ENCODE measurements around the gene BCL11A. TPM values are rescaled to one million over a fixed set of nuclear protein-coding genes. Genes with fewer than 3 reads are reported as not detected.

The BCL11A gene
- total RNA-seq, 1 experiment from 2014 or later: 0.33 TPM

DNA sequence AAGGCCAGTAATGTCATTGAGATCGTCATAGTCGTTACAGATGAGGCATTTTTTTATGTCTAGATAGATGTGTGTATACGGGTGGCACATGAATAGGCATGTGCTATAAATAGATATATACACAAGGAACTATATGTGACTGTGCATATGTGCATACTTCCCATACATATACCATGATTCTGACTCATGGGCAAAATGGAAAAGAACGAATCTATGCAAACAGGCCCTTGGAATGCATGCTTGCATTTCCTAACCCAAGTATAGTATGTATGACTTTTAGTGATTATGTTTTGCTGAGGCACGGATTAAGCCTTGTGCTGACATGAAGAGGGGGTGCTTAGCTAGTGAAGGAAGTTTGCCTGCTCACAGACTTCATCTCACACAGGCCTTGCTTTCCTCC lies 111.7 kb downstream of the BCL11A start:
- no peak for ATAC-seq
- H3K27ac ChIP-seq (ENCODE audit: low read length): no peak overlapping the region
- no peaks in the 10 kb centered on the region for H3K27me3 ChIP-seq (ENCODE audit: control insufficient read depth, insufficient read depth, low read length)
- H3K4me1 ChIP-seq (ENCODE audit: control insufficient read depth, insufficient read depth, low read length): no peaks in the 10 kb centered on the region
- H3K4me3 ChIP-seq (ENCODE audit: low read depth in 2 of 2, low read length in 2 of 2): no peak overlapping the region
- H3K36me3 ChIP-seq (ENCODE audit: control insufficient read depth, insufficient read depth, low read length): no peaks in the 10 kb centered on the region
- intact Hi-C loops (cut with micrococcal nuclease; ENCODE audit: unreplicated experiment): no loop called here
- no peaks in the 10 kb centered on the region for H3K9me3 ChIP-seq (ENCODE audit: control insufficient read depth, insufficient read depth, low read depth, low read length)
- BruUV-seq (replicated peaks): no TSS peak
- ChIA-PET CTCF (no interaction called here), POLR2A (no interaction called here)
- no peak for DNase-seq (ENCODE audit: low read depth, low spot score)
- TF ChIP-seq, protein P1, sequence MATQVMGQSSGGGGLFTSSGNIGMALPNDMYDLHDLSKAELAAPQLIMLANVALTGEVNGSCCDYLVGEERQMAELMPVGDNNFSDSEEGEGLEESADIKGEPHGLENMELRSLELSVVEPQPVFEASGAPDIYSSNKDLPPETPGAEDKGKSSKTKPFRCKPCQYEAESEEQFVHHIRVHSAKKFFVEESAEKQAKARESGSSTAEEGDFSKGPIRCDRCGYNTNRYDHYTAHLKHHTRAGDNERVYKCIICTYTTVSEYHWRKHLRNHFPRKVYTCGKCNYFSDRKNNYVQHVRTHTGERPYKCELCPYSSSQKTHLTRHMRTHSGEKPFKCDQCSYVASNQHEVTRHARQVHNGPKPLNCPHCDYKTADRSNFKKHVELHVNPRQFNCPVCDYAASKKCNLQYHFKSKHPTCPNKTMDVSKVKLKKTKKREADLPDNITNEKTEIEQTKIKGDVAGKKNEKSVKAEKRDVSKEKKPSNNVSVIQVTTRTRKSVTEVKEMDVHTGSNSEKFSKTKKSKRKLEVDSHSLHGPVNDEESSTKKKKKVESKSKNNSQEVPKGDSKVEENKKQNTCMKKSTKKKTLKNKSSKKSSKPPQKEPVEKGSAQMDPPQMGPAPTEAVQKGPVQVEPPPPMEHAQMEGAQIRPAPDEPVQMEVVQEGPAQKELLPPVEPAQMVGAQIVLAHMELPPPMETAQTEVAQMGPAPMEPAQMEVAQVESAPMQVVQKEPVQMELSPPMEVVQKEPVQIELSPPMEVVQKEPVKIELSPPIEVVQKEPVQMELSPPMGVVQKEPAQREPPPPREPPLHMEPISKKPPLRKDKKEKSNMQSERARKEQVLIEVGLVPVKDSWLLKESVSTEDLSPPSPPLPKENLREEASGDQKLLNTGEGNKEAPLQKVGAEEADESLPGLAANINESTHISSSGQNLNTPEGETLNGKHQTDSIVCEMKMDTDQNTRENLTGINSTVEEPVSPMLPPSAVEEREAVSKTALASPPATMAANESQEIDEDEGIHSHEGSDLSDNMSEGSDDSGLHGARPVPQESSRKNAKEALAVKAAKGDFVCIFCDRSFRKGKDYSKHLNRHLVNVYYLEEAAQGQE (IDR thresholded peaks at IDR 0.05; ENCODE audit: insufficient read depth in 1 of 2, low read depth in 2 of 2, low read length in 1 of 2): no peak
- TF ChIP-seq SIN3A (IDR thresholded peaks at IDR 0.05; ENCODE audit: borderline replicate concordance, insufficient read depth, low read depth, low read length) (no peak), TCF7L2 (IDR thresholded peaks at IDR 0.05; ENCODE audit: low read depth, low read length) (no peak), POLR2AphosphoS5 (IDR thresholded peaks at IDR 0.05; ENCODE audit: low read depth, low read length) (no peak)
- TF ChIP-seq, protein P2, sequence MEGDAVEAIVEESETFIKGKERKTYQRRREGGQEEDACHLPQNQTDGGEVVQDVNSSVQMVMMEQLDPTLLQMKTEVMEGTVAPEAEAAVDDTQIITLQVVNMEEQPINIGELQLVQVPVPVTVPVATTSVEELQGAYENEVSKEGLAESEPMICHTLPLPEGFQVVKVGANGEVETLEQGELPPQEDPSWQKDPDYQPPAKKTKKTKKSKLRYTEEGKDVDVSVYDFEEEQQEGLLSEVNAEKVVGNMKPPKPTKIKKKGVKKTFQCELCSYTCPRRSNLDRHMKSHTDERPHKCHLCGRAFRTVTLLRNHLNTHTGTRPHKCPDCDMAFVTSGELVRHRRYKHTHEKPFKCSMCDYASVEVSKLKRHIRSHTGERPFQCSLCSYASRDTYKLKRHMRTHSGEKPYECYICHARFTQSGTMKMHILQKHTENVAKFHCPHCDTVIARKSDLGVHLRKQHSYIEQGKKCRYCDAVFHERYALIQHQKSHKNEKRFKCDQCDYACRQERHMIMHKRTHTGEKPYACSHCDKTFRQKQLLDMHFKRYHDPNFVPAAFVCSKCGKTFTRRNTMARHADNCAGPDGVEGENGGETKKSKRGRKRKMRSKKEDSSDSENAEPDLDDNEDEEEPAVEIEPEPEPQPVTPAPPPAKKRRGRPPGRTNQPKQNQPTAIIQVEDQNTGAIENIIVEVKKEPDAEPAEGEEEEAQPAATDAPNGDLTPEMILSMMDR (IDR thresholded peaks at IDR 0.05): no peak
- in situ Hi-C loops (cut with HindIII; ENCODE audit: low pct_unique_long_range_greater_than_20kb, low sequenced_read_pairs): no loop called here

DNA sequence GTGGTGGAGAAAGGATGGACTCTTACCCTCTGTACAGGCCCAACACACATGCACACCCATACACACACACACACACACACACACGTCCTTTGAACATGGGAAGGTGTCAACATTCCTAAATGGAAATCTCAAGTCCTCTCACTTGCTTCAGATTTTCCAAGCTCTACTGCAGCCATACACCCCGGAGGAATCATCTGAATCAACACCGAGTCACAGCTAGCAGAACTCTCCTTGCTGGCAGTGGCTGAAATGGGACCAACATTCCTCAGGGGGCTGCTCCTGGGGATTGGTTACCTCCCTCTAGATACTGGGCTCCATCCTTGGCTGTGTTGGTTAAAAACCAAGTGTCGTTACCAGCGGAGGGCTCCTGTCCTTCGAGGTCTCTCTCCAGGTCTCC lies 112.7 kb downstream of the BCL11A start:
- Histone ChIP-seq H3K27me3 (ENCODE audit: control insufficient read depth, insufficient read depth, low read length) (no peaks in the 10 kb centered on the region), H3K4me3 (ENCODE audit: low read depth in 2 of 2, low read length in 2 of 2) (no peak overlapping the region), H3K9me3 (ENCODE audit: control insufficient read depth, insufficient read depth, low read depth, low read length) (no peaks in the 10 kb centered on the region), H3K36me3 (ENCODE audit: control insufficient read depth, insufficient read depth, low read length) (no peaks in the 10 kb centered on the region), H3K4me1 (ENCODE audit: control insufficient read depth, insufficient read depth, low read length) (no peaks in the 10 kb centered on the region), H3K27ac (ENCODE audit: low read length) (no peak overlapping the region)
- in situ Hi-C loops (cut with HindIII; ENCODE audit: low pct_unique_long_range_greater_than_20kb, low sequenced_read_pairs): no loop called here
- ChIA-PET POLR2A (no interaction called here), CTCF (interaction anchor here (0.6 kb wide), 1 partner anchor 156 kb away, joined by 3 read pairs; no protein-coding TSS in a partner anchor)
- DNase-seq (ENCODE audit: low read depth, low spot score): no peak
- intact Hi-C loops (cut with micrococcal nuclease; ENCODE audit: unreplicated experiment): no loop called here
- BruUV-seq (replicated peaks): no TSS peak
- no peak for ATAC-seq
- TF ChIP-seq, protein P2 (IDR thresholded peaks at IDR 0.05): no peak
- TF ChIP-seq SIN3A (IDR thresholded peaks at IDR 0.05; ENCODE audit: borderline replicate concordance, insufficient read depth, low read depth, low read length): no peak
- TF ChIP-seq POLR2AphosphoS5 (IDR thresholded peaks at IDR 0.05; ENCODE audit: low read depth, low read length): no peak
- no peak for TF ChIP-seq TCF7L2 (IDR thresholded peaks at IDR 0.05; ENCODE audit: low read depth, low read length)
- TF ChIP-seq, protein P1 (IDR thresholded peaks at IDR 0.05; ENCODE audit: insufficient read depth in 1 of 2, low read depth in 2 of 2, low read length in 1 of 2): no peak
